NCI-H1436 treated with DMSO at 0.1 percent for 48 hours (cell line): Measurements from ENCODE around the gene CUL1.
"Not testable (repeated sequence)": the region's sequence is repeated elsewhere in the genome, so short reads cannot be mapped to it uniquely, and the experiment has no call there.

Source experiments
- DNase-seq: peaks from one replicate; lab custom pipeline; 2025; lab: John Stamatoyannopoulos, UW

CUL1 gene

GRCh38 chr7:148697256-148698006, 1.3 kb upstream of the CUL1 start:
- DNase-seq, result no peak

GRCh38 chr7:148698007-148698396, 701 bp upstream of the CUL1 start:
- DNase-seq, result no peak

- no peak for DNase-seq
Measured at GRCh38 chr7:148699024-148699781, 500 bp downstream of the CUL1 start.

- DNase-seq, result peak; percentile 9
Measured at GRCh38 chr7:148699782-148700629, 1.3 kb downstream of the CUL1 start.

- DNase-seq, result no peak
Measured at GRCh38 chr7:148700661-148701064, 2.0 kb downstream of the CUL1 start.

- DNase-seq, result no peak
Measured at GRCh38 chr7:148701414-148701813, 2.7 kb downstream of the CUL1 start.

- DNase-seq, result no peak
Measured at GRCh38 chr7:148702876-148703670, 4.4 kb downstream of the CUL1 start.

- DNase-seq, result not testable (repeated sequence)
Measured at GRCh38 chr7:148703671-148703962, 4.9 kb downstream of the CUL1 start.

GRCh38 chr7:148704189-148704588, 5.5 kb downstream of the CUL1 start:
- no peak for DNase-seq

GRCh38 chr7:148704970-148705369, 6.3 kb downstream of the CUL1 start:
- no peak for DNase-seq

GRCh38 chr7:148706368-148706767, 7.7 kb downstream of the CUL1 start:
- DNase-seq, result no peak

- DNase-seq, result no peak
Measured at GRCh38 chr7:148708026-148708885, 9.6 kb downstream of the CUL1 start.

GRCh38 chr7:148709014-148709413, 10.3 kb downstream of the CUL1 start:
- no peak for DNase-seq

GRCh38 chr7:148710426-148710825, 11.7 kb downstream of the CUL1 start:
- not testable (repeated sequence) for DNase-seq

- DNase-seq, result no peak
Measured at GRCh38 chr7:148711191-148712102, 12.7 kb downstream of the CUL1 start.

GRCh38 chr7:148712678-148713329, 14.1 kb downstream of the CUL1 start:
- DNase-seq, result no peak

GRCh38 chr7:148714498-148714897, 15.8 kb downstream of the CUL1 start:
- DNase-seq, result no peak

GRCh38 chr7:148715027-148715426, 16.3 kb downstream of the CUL1 start:
- DNase-seq, result no peak

GRCh38 chr7:148717266-148717793, 18.6 kb downstream of the CUL1 start:
- DNase-seq, result no peak
